ENCODE results near the gene ILDR1. TPM values are rescaled to one million over a fixed set of nuclear protein-coding genes. Genes with fewer than 3 reads are reported as not detected.
"Not testable (repeated sequence)": the region's sequence is repeated elsewhere in the genome, so short reads cannot be mapped to it uniquely, and the experiment has no call there.

Gene ILDR1
- total and polyA plus RNA-seq, 9 donors: 0.48 to 3.0 (median 0.80) TPM; not detected in 3

- intact Hi-C loops (cut with DNase I): no loop called here
- Histone ChIP-seq H3K27me3 (no peaks in the 10 kb centered on the region), H3K27ac (no peak overlapping the region), H3K4me1 (ENCODE audit: insufficient read depth) (no peaks in the 10 kb centered on the region), H3K36me3 (no peaks in the 10 kb centered on the region), H3K4me3 (no peak overlapping the region), H3K9me3 (no peaks in the 10 kb centered on the region)
- WGBS, 3 donors: 88 to 99% (median 93%) methylated on average over 2 of the region's 2 CpGs
- no peak for DNase-seq
- no peak for TF ChIP-seq EP300 (IDR thresholded peaks at IDR 0.05)
- TF ChIP-seq POLR2A (IDR thresholded peaks at IDR 0.05): no peak
- no peak for TF ChIP-seq CTCF (IDR thresholded peaks at IDR 0.05)
These were observed 35.6 kb upstream of the ILDR1 start for GRCh38 chr3:122057671-122058070.

GRCh38 chr3:122055215-122055614 lies 33.2 kb upstream of the ILDR1 start, which contains the start of gene CD86:
Gene CD86, plus strand, starts transcription at chr3:122055362. Its CDS starts 128 bp downstream, at chr3:122055490.
- Histone ChIP-seq H3K36me3 (no peaks in the 10 kb centered on the region), H3K4me3 (no peak within 1 kb of the TSS), H3K4me1 (ENCODE audit: insufficient read depth) (no peaks in the 10 kb centered on the region), H3K27me3 (no peaks in the 10 kb centered on the region), H3K27ac (no peak within 1 kb of the TSS), H3K9me3 (no peaks in the 10 kb centered on the region)
- TF ChIP-seq POLR2A (IDR thresholded peaks at IDR 0.05) (no peak), EP300 (IDR thresholded peaks at IDR 0.05) (no peak)
- intact Hi-C loops (cut with DNase I): no loop called here
- WGBS, 3 donors: 38 to 42% (median 38%) methylated on average over 3 of the region's 3 CpGs
- no peak for DNase-seq

GRCh38 chr3:122052968-122053367 lies 30.9 kb upstream of the ILDR1 start:
- DNase-seq: no peak
- Histone ChIP-seq H3K27me3 (no peaks in the 10 kb centered on the region), H3K9me3 (no peaks in the 10 kb centered on the region), H3K36me3 (no peaks in the 10 kb centered on the region), H3K4me3 (no peak overlapping the region), H3K4me1 (ENCODE audit: insufficient read depth) (no peaks in the 10 kb centered on the region), H3K27ac (no peak overlapping the region)
- intact Hi-C loops (cut with DNase I): no loop called here
- no peak for TF ChIP-seq EP300 (IDR thresholded peaks at IDR 0.05)
- no peak for TF ChIP-seq POLR2A (IDR thresholded peaks at IDR 0.05)
- no peak for TF ChIP-seq CTCF (IDR thresholded peaks at IDR 0.05)
- WGBS, 3 donors: 71 to 79% (median 72%) methylated on average over 3 of the region's 3 CpGs

GRCh38 chr3:122047773-122048172 lies 25.7 kb upstream of the ILDR1 start:
- 96% methylated on average over 8 to 11 of the region's 11 CpGs for WGBS, 3 donors
- H3K4me1 ChIP-seq (ENCODE audit: insufficient read depth); H3K27me3 ChIP-seq; H3K4me3 ChIP-seq; H3K27ac ChIP-seq; intact Hi-C loops (cut with DNase I); H3K9me3 ChIP-seq; H3K36me3 ChIP-seq; DNase-seq: not testable (repeated sequence)

- DNase-seq; H3K27me3 ChIP-seq; H3K4me1 ChIP-seq (ENCODE audit: insufficient read depth); H3K9me3 ChIP-seq; H3K36me3 ChIP-seq; H3K27ac ChIP-seq; intact Hi-C loops (cut with DNase I); H3K4me3 ChIP-seq: not testable (repeated sequence)
- WGBS, 3 donors: 84 to 91% (median 85%) methylated on average over 9 to 13 of the region's 16 CpGs
These were observed 25.2 kb upstream of the ILDR1 start for GRCh38 chr3:122047296-122047695.

GRCh38 chr3:122033023-122033422 lies 11.0 kb upstream of the ILDR1 start:
- TF ChIP-seq POLR2A (IDR thresholded peaks at IDR 0.05): no peak
- TF ChIP-seq EP300 (IDR thresholded peaks at IDR 0.05): no peak
- no peak for TF ChIP-seq CTCF (IDR thresholded peaks at IDR 0.05)
- H3K9me3 ChIP-seq: no peaks in the 10 kb centered on the region
- no peak for DNase-seq
- H3K4me1 ChIP-seq (ENCODE audit: insufficient read depth): no peaks in the 10 kb centered on the region
- intact Hi-C loops (cut with DNase I): no loop called here
- no peaks in the 10 kb centered on the region for H3K36me3 ChIP-seq
- H3K27ac ChIP-seq: no peak overlapping the region
- 51 to 82% (median 53%) methylated on average over 1 of the region's 1 CpG for WGBS, 3 donors
- H3K4me3 ChIP-seq: no peak overlapping the region
- no peaks in the 10 kb centered on the region for H3K27me3 ChIP-seq
